Cardiac septum (tissue), 1 donor: ENCODE measurements around the gene IGFBP2. TPM values are rescaled to one million over a fixed set of nuclear protein-coding genes. Genes with fewer than 3 reads are reported as not detected.

Experiments used
- DNase-seq: peaks from one replicate; pipeline ENCODE4 v3.0.0-alpha.2; 2020; ENCODE audit warnings: low spot score
- intact Hi-C: fragments of 100-400 bp; cut with DNase I; formaldehyde crosslinking; loops from one replicate; pipeline ENCODE4 v1.14.0; 2022
- total RNA-seq: library from RNA; stranded (reverse); fragmentation: NEBNext Ultra II Directional; extraction: Animal tissue kit (Norgen Biotek cat#: 25700); gene quantifications from one replicate; pipeline ENCODE4 v1.2.1, GENCODE V29; 2021
- donor health status: DM: no; HTN: no; CAD: no.

The IGFBP2 gene
- total RNA-seq, 1 donor from 2014 or later, result 785 TPM

DNA sequence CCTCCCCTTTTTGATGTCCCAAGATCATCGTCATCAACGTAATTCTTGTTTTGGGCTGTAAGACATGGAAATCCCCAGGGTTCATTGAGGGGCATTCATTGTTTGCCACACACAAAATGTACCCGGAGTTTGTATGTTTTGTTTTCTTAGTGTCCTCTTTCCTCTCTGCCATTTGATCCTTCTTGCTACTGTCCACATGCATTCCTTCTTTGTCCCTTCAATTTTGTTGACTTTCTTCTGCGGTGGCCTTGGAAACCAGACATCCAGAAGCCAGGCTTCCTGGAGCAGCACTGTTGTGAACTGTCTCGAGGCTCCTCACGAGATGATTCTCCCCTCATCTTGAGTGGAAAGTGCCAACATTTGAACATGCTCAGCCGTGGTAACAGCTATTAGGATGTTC is 24.8 kb downstream of the IGFBP2 start:
- intact Hi-C loops, result no loop called here
- DNase-seq, result no peak

DNA sequence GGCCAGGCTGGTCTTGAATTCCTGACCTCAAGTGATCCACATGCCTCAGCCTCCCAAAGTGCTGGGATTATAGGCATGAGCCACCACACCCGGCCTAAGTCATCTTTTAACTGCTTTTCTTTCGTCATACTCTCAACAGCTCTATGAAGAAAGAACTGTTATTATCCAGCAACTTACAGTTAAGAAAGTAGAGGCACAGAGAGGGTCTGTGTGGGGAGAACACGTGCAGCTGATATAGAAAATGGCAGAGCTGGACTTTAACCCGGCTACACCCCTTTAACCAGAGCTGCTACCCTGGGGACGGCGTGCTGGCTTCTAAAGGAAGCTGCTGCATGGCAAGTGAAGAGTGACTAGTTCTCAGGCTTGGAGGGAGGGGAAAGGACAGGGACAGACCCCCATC is 25.5 kb downstream of the IGFBP2 start:
- intact Hi-C loops, result no loop called here
- no peak for DNase-seq

DNA sequence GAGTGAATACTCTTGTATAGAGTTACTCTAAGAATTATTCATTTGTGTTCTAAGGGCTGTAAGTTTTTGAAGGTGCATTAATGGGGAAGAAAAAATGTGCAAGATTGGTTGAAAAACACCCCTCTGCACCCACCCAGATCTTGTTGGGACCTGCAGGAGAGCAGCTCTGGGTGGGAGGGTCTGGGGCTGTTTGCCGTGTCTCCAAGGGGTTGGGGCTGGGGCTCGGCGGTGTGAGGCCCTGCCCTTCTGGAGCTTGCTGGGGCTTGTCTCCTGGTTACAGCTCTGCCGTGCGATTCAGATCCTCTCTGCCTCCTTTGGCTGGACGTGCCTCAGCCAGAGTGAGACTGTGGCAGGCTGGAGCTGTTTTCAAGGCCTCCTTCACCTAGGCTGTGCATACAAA is 26.1 kb downstream of the IGFBP2 start:
- no peak for DNase-seq
- intact Hi-C loops, result no loop called here

DNA sequence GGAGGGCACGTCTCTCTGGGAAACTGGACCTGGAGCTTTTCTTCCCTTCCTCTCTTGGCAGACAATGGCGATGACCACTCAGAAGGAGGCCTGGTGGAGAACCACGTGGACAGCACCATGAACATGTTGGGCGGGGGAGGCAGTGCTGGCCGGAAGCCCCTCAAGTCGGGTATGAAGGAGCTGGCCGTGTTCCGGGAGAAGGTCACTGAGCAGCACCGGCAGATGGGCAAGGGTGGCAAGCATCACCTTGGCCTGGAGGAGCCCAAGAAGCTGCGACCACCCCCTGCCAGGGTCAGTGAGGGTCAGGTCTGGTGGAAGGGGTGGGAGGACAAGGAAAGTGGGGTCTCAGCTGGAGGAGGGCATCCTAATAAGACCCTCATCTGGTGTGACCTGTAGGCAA is 27.3 kb downstream of the IGFBP2 start:
- intact Hi-C loops, result no loop called here

DNA sequence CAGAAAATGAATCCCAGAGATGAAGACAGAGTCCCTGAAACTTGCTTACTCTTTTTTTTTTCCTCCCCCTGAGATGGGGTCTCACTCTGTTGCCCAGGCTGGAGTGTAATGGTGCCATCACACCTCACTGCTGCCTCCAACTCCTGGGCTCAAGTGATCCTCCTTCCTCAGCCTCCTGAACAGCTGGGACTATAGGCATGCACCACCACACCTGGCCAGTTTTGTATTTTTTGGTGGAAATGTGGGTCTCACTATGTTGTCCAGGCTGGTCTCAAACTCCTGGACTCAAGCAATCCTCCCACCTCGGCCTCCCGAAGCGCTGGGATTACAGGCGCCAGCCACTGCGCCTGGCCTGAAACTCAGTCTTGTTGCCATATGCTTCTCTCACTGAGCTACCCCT is 27.8 kb downstream of the IGFBP2 start:
- no peak for DNase-seq
- intact Hi-C loops, result no loop called here

More for the DNA sequence above, 27.3 kb downstream of the IGFBP2 start:
- DNase-seq, result no peak

DNA sequence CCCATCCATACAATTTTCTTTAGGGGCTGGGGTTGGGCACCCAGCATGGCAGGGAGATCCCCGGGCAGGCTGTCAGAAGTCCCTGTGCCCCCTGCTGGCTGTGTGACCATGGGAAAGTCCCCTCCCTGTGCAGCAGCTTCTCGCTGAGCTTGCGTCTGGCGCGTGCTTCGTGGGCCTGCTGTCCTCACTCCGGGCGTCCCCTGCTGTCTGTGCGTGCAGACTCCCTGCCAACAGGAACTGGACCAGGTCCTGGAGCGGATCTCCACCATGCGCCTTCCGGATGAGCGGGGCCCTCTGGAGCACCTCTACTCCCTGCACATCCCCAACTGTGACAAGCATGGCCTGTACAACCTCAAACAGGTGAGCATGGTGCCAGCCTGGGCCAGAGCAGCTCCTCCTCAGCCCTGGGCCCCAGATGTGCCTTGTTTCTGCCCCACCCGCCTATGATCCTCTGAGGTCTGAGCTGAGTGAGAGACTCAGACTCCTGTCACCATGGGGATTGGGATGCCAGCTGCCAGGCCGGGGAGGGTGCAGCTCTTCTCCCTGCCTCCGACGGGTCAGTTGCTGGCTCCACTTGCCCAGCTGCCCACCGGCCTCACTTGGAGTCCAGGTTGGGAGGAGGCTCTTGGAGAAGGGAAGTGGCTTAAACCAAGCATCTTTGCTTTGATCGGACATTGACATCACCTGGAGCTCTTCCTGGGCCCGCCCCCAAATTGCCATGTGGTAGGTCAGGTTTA is 28.6 kb downstream of the IGFBP2 start:
- intact Hi-C loops, result no loop called here
- DNase-seq, result no peak

DNA sequence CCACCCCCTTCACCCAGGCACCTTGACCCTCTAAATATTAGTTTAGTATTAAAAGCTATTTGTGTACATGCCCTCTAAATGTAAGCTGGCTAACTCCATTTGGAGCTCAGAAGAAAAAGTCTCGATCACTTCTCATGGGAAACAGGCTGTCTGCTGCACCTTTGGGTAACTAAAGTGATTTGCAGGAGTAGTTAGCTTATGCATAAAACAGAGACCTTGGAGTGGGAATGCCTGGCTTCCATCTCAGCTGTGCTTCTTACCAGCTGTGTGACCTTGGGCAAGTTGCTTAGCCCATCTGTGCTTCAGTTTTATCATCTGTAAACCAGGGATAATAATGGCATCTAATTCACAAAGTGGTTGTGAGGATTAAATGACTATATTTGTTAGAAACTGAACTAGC is 29.9 kb downstream of the IGFBP2 start:
- DNase-seq, result no peak
- intact Hi-C loops, result no loop called here

DNA sequence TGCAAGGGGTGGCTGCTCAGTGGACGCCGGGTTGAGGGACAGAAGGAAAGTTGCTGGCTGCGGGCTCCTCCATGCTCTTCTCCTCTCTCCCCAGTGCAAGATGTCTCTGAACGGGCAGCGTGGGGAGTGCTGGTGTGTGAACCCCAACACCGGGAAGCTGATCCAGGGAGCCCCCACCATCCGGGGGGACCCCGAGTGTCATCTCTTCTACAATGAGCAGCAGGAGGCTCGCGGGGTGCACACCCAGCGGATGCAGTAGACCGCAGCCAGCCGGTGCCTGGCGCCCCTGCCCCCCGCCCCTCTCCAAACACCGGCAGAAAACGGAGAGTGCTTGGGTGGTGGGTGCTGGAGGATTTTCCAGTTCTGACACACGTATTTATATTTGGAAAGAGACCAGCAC is 30.6 kb downstream of the IGFBP2 start:
- intact Hi-C loops, result no loop called here
- no peak for DNase-seq

DNA sequence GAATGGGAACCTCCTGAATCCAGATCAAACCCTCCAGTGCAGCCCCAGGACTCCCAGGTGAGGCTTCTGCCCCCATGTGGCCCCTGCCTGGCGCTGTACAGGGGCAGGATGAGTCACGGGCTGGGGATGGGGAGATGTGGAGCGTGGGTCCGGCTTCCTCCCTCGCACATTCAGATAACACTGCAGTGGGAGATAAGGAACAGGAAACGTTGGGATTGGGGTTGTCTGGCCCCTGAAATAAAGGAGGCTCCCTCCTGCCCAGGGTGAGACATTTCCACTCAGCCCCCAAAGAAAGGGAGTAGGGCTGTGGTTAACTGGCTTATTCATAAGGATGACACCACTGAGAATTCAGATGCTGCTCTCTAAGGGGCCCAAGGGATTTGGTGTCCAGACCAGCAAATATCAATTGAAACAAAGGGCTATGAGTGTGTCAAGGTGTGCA is 31.4 kb downstream of the IGFBP2 start:
- intact Hi-C loops, result loop anchor here (5.0 kb wide), 1 partner anchor 82 kb away; no protein-coding TSS in a partner anchor
- DNase-seq, result no peak

DNA sequence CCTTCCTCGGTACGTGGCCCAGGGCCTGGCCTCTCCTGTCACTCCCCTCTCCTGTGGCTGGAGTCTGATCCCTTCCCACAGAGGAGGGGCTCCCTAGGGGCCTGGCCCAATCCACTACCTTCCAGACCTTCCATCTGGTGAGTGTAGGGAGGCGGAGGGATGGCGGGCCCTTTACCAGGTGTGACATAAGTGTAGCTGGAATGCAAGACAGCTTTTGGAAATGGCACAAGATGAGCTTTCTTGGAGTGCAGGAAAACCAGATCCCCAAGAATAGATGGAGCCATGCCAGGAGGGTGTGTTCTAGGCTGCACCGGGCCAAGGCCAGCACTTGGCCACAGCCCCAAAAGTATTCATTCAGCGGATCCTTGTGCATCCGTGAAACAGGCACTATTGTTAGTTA is 32.0 kb downstream of the IGFBP2 start:
- intact Hi-C loops, result loop anchor here (5.0 kb wide), 1 partner anchor 83 kb away; no protein-coding TSS in a partner anchor

DNA sequence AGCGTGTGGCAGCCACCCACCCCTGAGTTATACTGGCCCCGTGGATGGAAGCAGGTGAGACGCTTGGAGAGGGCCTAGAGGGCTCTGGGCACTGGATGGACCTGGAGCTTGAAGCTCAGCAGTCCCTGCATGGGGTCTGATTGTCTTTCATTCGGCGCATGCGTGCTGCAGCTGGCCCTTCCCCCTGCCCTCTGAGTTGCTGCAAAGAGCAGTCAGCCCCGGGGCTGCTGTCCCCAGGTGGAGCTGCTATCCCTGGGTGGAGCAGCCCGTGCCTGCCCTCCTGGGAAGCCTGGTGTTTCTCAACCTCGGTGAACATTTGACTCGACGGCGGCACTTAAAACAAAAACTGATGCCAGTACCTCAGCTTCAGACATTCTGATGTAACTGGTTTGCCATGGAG is 32.5 kb downstream of the IGFBP2 start:
- intact Hi-C loops, result loop anchor here (1.0 to 5.0 kb wide), 2 partner anchors 83 to 146 kb away; no protein-coding TSS in a partner anchor
- DNase-seq, result no peak

More for the DNA sequence above, 32.0 kb downstream of the IGFBP2 start:
- no peak for DNase-seq

DNA sequence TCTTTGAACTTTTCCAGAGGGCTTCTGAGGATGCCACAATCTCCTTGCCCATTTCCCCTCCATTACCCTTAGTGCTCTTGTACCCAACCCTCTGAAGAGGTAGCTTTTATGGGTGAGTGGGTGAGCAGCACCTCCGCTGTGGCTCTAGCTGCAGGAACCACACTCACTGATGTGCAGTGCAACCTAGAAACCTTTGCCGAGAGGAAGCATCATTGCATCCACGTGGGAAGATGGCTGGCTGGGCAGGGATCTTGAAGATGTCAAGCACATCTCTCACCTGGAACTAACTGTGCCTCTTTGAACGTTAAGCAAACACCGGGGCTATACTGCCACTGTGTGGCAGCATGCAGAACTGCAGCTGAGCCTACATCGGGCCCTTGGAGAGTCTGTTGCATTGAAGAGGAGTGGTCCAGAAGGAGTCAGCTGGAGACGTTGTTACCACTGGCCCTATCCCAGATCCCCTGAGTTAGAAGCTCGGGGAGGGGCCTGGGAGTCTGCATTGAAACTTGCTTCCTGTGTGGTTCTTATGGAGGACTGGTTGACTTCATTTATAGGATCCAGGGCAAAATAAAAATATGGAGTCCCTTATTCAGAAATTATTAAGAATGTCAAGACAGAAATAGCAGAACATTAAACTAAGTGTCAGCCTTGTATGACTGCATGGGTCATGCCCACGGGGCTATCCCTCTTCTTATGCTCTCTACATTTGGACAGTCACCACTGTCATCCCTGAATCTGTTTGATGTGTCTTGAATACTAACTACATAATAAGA is 33.4 kb downstream of the IGFBP2 start:
- DNase-seq, result peak; percentile 83
- intact Hi-C loops, result loop anchor here (1.0 to 5.0 kb wide), 2 partner anchors 84 to 147 kb away; no protein-coding TSS in a partner anchor

DNA sequence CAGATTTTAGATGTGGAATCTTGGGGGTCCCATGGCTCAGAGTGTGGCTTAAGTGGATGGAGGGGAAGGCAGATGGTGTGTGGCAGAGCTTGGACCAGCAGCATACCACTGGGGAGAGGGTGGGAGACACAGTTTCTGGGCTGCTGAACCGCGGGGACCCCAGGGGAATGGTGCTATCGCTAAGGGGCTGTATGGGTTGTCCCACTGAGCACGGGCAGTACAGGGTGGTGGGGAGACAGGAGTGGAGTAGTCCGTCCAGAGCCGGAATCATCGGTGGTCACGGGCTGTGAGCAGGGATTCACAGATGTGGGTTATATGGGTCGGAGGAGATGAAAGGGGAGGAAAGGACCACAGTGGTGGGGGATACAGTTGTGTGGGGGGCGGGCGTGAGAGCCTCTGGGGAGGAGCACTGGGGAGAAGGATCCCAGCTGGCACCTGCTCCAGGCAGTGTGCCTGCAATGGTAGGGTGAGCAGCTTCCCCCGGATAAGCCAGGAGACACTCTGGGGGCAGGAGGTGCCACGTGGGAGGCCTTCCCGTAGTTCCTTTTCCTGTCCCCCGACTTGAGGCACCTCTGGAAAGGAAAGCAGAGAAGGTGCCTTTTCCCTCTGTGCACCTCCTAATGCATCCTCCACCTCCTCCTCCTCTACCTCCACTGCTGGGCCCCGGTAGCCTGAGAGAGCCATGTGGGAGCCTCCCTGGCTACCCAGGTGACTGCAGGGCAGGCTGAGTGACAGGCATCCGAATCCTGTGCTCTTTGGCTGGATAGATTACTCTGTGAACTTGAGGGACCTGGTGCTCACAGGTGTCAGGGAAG is 37.3 kb downstream of the IGFBP2 start:
- intact Hi-C loops, result no loop called here
- no peak for DNase-seq

DNA sequence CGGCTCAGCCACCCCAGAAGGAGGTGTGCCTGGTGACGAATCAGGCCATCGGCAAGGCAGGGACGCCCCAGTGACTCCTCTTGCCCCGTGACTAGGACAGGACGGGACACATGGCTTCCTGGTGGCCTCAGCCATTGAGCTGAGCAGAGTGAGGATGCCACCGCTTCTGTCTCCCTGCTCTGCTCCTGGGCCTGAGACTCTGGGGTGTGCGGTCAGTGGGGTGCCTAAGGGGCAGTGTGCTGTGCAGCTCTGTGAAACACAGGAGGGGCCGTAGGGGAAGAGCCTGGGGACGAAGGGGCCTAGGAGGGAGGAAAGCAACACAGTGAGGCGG is 37.8 kb downstream of the IGFBP2 start:
- DNase-seq, result no peak
- intact Hi-C loops, result no loop called here

DNA sequence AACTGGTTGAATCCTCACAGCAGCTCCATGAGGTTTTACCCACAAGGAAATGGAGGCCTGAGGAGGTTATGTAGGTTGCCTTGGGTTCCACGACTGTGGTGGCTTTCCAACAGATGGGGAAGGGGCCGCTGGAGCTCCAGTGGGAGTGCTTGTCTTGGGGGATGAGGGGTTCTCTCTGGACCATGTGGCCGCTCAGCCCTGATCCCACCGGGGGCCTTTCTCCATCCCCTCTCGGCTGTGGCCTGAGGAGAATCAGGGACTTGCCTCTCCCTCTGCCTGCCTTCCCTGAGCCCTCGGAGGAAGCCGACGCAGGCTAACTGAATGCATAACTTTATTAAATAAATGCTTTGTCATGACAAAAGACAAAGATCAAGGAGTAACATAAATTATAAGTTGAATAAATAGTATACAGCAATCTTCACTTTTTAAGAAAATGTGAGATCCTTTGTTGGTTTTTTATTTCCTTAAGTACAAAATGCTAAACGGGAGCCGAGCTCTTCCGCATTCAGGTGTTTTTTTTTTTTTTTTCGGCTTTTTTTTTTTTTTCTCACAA is 38.6 kb downstream of the IGFBP2 start:
- DNase-seq, result no peak
- intact Hi-C loops, result no loop called here

DNA sequence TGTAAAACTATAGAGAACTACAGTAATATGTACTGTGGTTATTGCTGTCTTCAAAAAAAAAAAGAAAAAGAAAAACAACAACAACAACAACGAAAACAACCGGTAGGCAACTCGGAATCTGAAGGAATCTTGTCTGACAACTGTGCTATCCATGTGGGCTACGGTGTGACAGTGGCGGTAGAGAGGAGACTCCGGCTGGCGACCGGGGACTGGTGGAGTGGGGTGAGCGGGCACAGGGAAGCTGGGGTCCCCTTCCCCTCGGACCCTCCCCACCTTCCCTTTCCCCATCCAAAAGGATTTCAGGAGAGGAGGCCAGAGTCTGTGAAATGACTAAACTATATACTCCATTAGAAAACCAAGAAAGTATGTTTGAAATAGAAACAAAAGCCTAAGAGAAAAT is 39.2 kb downstream of the IGFBP2 start:
- intact Hi-C loops, result no loop called here
- DNase-seq, result no peak

DNA sequence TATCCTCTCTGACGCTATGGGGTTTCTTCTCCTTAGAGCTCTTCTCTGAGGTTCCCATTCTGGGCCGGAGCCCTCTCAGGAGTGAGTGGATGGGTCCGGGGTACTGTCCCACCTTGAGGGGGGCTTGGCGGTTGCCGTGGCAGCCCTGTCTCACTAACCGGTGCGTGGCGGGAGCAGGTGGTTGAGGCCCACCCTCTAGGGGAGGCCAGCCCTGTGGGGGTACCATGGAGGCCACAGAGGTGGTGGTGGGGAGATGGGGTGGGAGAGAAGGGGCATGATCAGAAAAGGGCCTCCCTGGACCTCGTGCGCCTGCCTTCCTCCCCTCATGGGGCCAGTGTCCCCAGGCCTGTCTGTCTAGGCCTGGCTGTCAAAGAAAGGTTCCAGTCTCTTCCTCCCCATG is 39.8 kb downstream of the IGFBP2 start:
- no peak for DNase-seq

DNA sequence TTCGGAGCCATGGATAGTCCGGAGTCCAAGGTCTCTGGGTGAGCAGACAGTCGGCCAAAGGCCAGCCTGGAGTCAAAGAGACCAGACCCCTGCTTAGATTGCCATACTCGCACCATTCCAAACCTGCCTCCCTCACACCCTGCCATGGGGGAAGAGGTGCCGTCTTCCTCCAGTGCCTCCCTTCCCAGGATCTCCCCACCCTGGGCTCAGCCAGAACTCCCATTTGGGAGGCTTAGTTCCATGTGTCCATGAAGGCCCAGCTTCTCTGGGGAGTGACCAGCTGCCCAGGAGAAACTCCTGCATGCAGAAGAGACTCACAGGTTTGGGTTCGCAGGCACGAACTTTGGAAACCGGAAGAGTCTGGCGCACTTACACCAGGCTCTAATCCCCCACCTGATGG is 40.4 kb downstream of the IGFBP2 start:
- intact Hi-C loops, result no loop called here
- DNase-seq, result no peak

More for the DNA sequence above, 39.8 kb downstream of the IGFBP2 start:
- intact Hi-C loops, result no loop called here

DNA sequence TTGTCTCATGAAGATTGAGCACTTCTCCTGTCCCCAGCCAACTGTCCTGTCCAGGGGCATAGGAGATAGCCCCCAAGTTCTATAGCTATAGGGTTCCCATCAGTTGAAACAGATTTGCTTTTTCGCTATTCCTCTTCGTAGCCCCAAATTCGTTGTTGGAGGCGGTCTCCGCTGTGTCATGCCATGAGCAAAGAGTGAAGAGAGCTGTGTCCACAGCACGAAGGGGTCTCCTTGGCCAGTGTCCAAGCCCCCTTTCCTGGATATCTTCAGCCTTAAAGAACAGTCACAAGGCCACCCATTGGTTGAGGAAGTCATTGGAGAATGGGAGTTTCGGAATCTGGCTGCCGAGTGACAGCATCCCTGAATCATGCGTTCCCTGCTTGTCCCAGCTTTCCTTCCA is 41.2 kb downstream of the IGFBP2 start:
- intact Hi-C loops, result no loop called here

DNA sequence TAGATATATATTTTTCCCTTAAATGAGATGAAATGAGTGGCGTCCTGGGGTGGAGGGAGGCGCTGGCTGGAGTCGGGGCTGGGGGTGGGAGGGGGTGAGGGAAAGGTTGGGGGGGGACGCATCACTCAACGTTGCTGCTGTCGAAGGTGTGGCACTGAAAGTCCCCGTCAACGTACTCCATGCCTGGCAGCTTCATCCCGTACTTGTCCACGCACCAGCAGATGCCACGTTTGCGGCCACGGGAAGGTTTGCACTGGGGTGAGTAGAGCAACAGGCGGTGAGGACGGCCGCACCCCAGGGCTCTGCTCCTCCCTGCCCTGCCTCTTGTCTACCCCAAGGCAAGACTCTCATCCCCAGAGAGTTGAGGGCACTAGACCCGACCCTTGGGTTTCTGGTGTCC is 43.4 kb downstream of the IGFBP2 start:
- intact Hi-C loops, result no loop called here
- no peak for DNase-seq

More for the DNA sequence above, 41.2 kb downstream of the IGFBP2 start:
- no peak for DNase-seq
